CD14-positive monocyte (primary cell): Measurements from ENCODE around the gene SAP30. TPM values are rescaled to one million over a fixed set of nuclear protein-coding genes. Genes with fewer than 3 reads are reported as not detected.

ENCODE experiments used
- DNase-seq, 3 donors: peaks; one replicate each; pipeline ENCODE4 v3.0.0-alpha.2; 2011 to 2022
- H2AFZ ChIP-seq: 2 replicates; pipeline ENCODE4 v1.6.0; 2012; ENCODE audit warnings: mild to moderate bottlenecking, low read depth, low read length, inconsistent platforms; ENCODE audit not compliant: insufficient read depth, poor library complexity, severe bottlenecking
- H3K27ac ChIP-seq, 2 donors: 1 replicate in 1 of 2; 2 replicates in 1 of 2; pipeline ENCODE4 v1.5.1; 2012 to 2013; ENCODE audit warnings: low read length in 2 of 2, control low read depth in 1 of 2, inconsistent platforms in 1 of 2, low read depth in 1 of 2, mild to moderate bottlenecking in 1 of 2
- H3K27me3 ChIP-seq, 2 donors: one replicate each; pipeline versions ENCODE4 v1.6.0 to v1.6.1; 2011 to 2013; ENCODE audit warnings: low read length in 2 of 2; ENCODE audit not compliant: control insufficient read depth in 2 of 2, insufficient read depth in 2 of 2
- H3K36me3 ChIP-seq, 2 donors: replicated peaks in 1 of 2; 1 replicate in 1 of 2; 2 replicates in 1 of 2; pipeline versions ENCODE4 v1.5.1 to v1.6.1; 2012 to 2013; ENCODE audit warnings: low read length in 2 of 2, control low read depth in 1 of 2, inconsistent platforms in 1 of 2, mild to moderate bottlenecking in 1 of 2; ENCODE audit not compliant: insufficient read depth in 2 of 2, control insufficient read depth in 1 of 2
- H3K4me1 ChIP-seq, 2 donors: 1 replicate in 1 of 2; 2 replicates in 1 of 2; pipeline versions ENCODE4 v1.5.1 to v1.6.1; 2012 to 2013; ENCODE audit warnings: low read length in 2 of 2, control low read depth in 1 of 2, inconsistent platforms in 1 of 2, mild to moderate bottlenecking in 1 of 2, moderate library complexity in 1 of 2; ENCODE audit not compliant: insufficient read depth in 2 of 2, control insufficient read depth in 1 of 2
- H3K4me2 ChIP-seq: replicated peaks from 2 replicates; pipeline ENCODE3; 2012; ENCODE audit warnings: low read length, moderate library complexity, mild to moderate bottlenecking; ENCODE audit not compliant: poor library complexity, severe bottlenecking; ENCODE audit errors: extremely low read depth
- H3K4me3 ChIP-seq, 3 experiments: fragments of 200-600 bp in 1 of 3; sonication (generic) in 1 of 3; replicated peaks in 1 of 3; 1 replicate in 2 of 3; 2 replicates in 1 of 3; pipeline ENCODE4 v1.5.1; 2011 to 2013; ENCODE audit warnings: low read length in 3 of 3, mild to moderate bottlenecking in 3 of 3, control low read depth in 2 of 3, low read depth in 2 of 3, inconsistent platforms in 1 of 3, moderate library complexity in 1 of 3
- H3K79me2 ChIP-seq: 2 replicates; pipeline ENCODE4 v1.6.0; 2012; ENCODE audit warnings: mild to moderate bottlenecking, control low read depth, inconsistent platforms, low read length, moderate library complexity; ENCODE audit not compliant: insufficient read depth
- H3K9ac ChIP-seq: 2 replicates; pipeline ENCODE4 v1.6.0; 2017; ENCODE audit warnings: low read length, mild to moderate bottlenecking; ENCODE audit not compliant: insufficient read depth, poor library complexity, severe bottlenecking
- H3K9me3 ChIP-seq, 2 donors: replicated peaks in 1 of 2; 1 replicate in 1 of 2; 2 replicates in 1 of 2; pipeline versions ENCODE4 v1.5.1 to v1.6.1; 2012 to 2013; ENCODE audit warnings: low read length in 2 of 2, control low read depth in 1 of 2; ENCODE audit not compliant: control insufficient read depth in 1 of 2, insufficient read depth in 1 of 2
- H4K20me1 ChIP-seq: 2 replicates; pipeline ENCODE4 v1.6.0; 2012; ENCODE audit warnings: mild to moderate bottlenecking, low read length, control low read depth, moderate library complexity; ENCODE audit not compliant: insufficient read depth
- H3K27ac Mint-ChIP-seq, 7 donors: one replicate each; pipeline ENCODE4 v1.8.0; 2020; ENCODE audit warnings: mild to moderate bottlenecking in 7 of 7, mixed read lengths in 7 of 7, moderate library complexity in 6 of 7, inconsistent platforms in 2 of 7
- H3K27me3 Mint-ChIP-seq, 3 donors: one replicate each; pipeline ENCODE4 v1.8.0; 2021 to 2022; ENCODE audit warnings: low read depth in 3 of 3, mild to moderate bottlenecking in 3 of 3, mixed read lengths in 3 of 3, moderate library complexity in 3 of 3, inconsistent platforms in 1 of 3
- H3K36me3 Mint-ChIP-seq, 2 donors: one replicate each; pipeline ENCODE4 v1.8.0; 2020; ENCODE audit warnings: mixed read lengths in 2 of 2, inconsistent platforms in 1 of 2, mild to moderate bottlenecking in 1 of 2
- H3K4me1 Mint-ChIP-seq: one replicate; pipeline ENCODE4 v1.8.0; 2020; ENCODE audit warnings: mild to moderate bottlenecking, mixed read lengths
- H3K4me3 Mint-ChIP-seq, 2 donors: one replicate each; pipeline ENCODE4 v1.8.0; 2020; ENCODE audit warnings: mild to moderate bottlenecking in 2 of 2, mixed read lengths in 2 of 2, moderate library complexity in 1 of 2
- H3K9me3 Mint-ChIP-seq, 7 donors: one replicate each; pipeline ENCODE4 v1.8.0; 2020 to 2022; ENCODE audit warnings: mixed read lengths in 7 of 7, mild to moderate bottlenecking in 6 of 7, moderate library complexity in 6 of 7, inconsistent platforms in 2 of 7
- CTCF ChIP-seq: fragments of 200-600 bp; IDR thresholded peaks from one replicate; pipeline ENCODE4 v1.8.0; 2022; ENCODE audit warnings: antibody characterized with exemption, mild to moderate bottlenecking
- WGBS: methylation state at CpG from one replicate; pipeline ENCODE4 v1.1.5; 2013; ENCODE audit warnings: missing lambda C conversion rate; ENCODE audit not compliant: insufficient coverage; 5-methylcytosine and 5-hydroxymethylcytosine counted together
- intact Hi-C, 2 donors: fragments of 100-400 bp; cut with micrococcal nuclease; formaldehyde crosslinking; loops; one replicate each; pipeline versions ENCODE4 v1.15.0 to v1.15.1; 2023
- polyA minus RNA-seq: library from RNA; depleted of rRNA, polyadenylated mRNA; stranded (reverse); fragments of >200 nt; gene quantifications from 2 replicates; pipeline ENCODE4 v1.2.3, GENCODE V29; 2012
- polyA plus RNA-seq, 3 donors: library from polyadenylated mRNA; depleted of rRNA in 1 of 3; unstranded in 2 of 3; stranded (reverse) in 1 of 3; fragments of 300-500 nt in 2 of 3; fragments of >200 nt in 1 of 3; fragmentation: Illumina TruSeq in 2 of 3; gene quantifications; 1 replicate in 2 of 3; 2 replicates in 1 of 3; pipeline ENCODE4 v1.2.3, GENCODE V29; 2012 to 2021
- total RNA-seq, 12 experiments: library from RNA in 1 of 12; stranded (reverse) in 1 of 12; fragments of 120-200 nt in 1 of 12; gene quantifications; one replicate each; pipeline ENCODE4 v1.2.4 and lab custom pipeline; 2013 to 2026; ENCODE audit warnings: mixed read lengths in 6 of 12, inconsistent platforms in 1 of 12

The SAP30 gene
- total RNA-seq (2013) = 43.6 TPM
- polyA plus RNA-seq (10 to 100 TPM; 16.5 to 32.2 (median 21.8) TPM), polyA minus RNA-seq (14.7 and 24.3 TPM in 2 replicates), total RNA-seq (lab: John Stamatoyannopoulos, UW) (2.1 to 24.0 (median 16.4) reads per million in 11 experiments)

GRCh38 chr4:173370477-173371291, at the start of gene SAP30:
Gene SAP30, plus strand, starts transcription at chr4:173370954. Its CDS starts 229 bp downstream, at chr4:173371183.
- intact Hi-C loops = loop anchor here (1.0 to 2.0 kb wide), 3 partner anchors 36 to 44 kb away; partner anchors contain the start of gene HMGB2 (in 2 of the 2)
- WGBS = under 1% methylated on average over 64 of the region's 72 CpGs
- peak within 1 kb of the TSS; percentile 100 for H3K4me3 Mint-ChIP-seq
- no peaks in the 10 kb centered on the region for H3K27me3 ChIP-seq
- peak within 1 kb of the TSS; percentile 83 for H2AFZ ChIP-seq
- peaks cover 47% of the 10 kb centered on the region for H3K79me2 ChIP-seq
- peak within 1 kb of the TSS; percentile 93 to 98 (median 97) for H3K27ac Mint-ChIP-seq
- no peaks in the 10 kb centered on the region for H3K9me3 ChIP-seq
- peak within 1 kb of the TSS; percentile 95 for H3K4me2 ChIP-seq
- H3K4me1 Mint-ChIP-seq = peaks cover 30% of the 10 kb centered on the region
- H3K36me3 Mint-ChIP-seq = peaks cover 2 to 6% of the 10 kb centered on the region in 2 donors
- H3K4me1 ChIP-seq = peaks cover 13 to 40% of the 10 kb centered on the region in 2 donors
- DNase-seq = peak; percentile 93 to 98 (median 96)
- TF ChIP-seq CTCF = no peak
- peaks cover 0 to 2% (median 0%) of the 10 kb centered on the region in 7 donors for H3K9me3 Mint-ChIP-seq
- H3K9ac ChIP-seq = peak within 1 kb of the TSS; percentile 68
- H4K20me1 ChIP-seq = peaks cover 19% of the 10 kb centered on the region
- peak within 1 kb of the TSS; percentile 79 to 98 (median 93) for H3K4me3 ChIP-seq
- peaks cover 3 to 5% of the 10 kb centered on the region in 2 donors for H3K36me3 ChIP-seq
- H3K27ac ChIP-seq = peak within 1 kb of the TSS; percentile 73 to 86
- H3K27me3 Mint-ChIP-seq = peaks cover 0 to 1% (median 0%) of the 10 kb centered on the region in 3 donors

- no peak overlapping the region for H3K4me3 Mint-ChIP-seq
- Histone ChIP-seq H3K79me2 (peaks cover 55% of the 10 kb centered on the region), H3K4me1 (peaks cover 2% of the 10 kb centered on the region in 2 donors), H3K27me3 (no peaks in the 10 kb centered on the region), H3K9ac (no peak overlapping the region), H3K27ac (peak overlapping the region in 1 of 2 donors; percentile 60), H3K9me3 (no peaks in the 10 kb centered on the region), H4K20me1 (peaks cover 47% of the 10 kb centered on the region), H3K36me3 (peaks cover 70 to 95% of the 10 kb centered on the region in 2 donors), H3K4me2 (no peak overlapping the region), H3K4me3 (no peak overlapping the region), H2AFZ (no peak overlapping the region)
- no peaks in the 10 kb centered on the region for H3K27me3 Mint-ChIP-seq
- intact Hi-C loops = no loop called here
- peaks cover 39 to 65% of the 10 kb centered on the region in 2 donors for H3K36me3 Mint-ChIP-seq
- no peak for TF ChIP-seq CTCF
- no peaks in the 10 kb centered on the region for H3K9me3 Mint-ChIP-seq
- peak overlapping the region in 5 of 7 donors; percentile 30 to 71 (median 69) for H3K27ac Mint-ChIP-seq
- 100% methylated on average over 2 of the region's 5 CpGs for WGBS
- no peak for DNase-seq
- peaks cover 13% of the 10 kb centered on the region for H3K4me1 Mint-ChIP-seq
Observed at GRCh38 chr4:173325007-173325736, 45.6 kb upstream of the SAP30 start.
